ENCODE data around the gene NAA20.

DNA sequence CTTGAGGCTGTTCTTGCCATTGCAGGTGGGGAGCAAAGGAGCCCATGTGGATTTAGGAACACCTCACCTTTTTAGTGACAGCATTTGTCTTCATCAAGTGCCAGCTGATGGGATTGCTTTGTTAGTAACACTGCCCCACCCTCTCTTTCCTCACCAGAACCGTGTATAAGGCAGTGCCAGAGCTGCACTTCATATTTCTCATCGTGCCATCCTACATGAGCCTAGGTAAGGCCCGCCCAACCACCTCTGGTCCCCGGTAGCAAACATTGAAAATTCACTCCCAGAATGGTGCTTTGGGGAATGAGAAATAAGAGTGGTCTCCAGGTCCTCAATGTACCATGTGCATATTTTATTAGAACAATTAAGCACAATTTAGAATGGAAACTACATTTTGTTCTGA, 57.9 kb downstream of the NAA20 start:
- TF ChIP-seq, protein P1, sequence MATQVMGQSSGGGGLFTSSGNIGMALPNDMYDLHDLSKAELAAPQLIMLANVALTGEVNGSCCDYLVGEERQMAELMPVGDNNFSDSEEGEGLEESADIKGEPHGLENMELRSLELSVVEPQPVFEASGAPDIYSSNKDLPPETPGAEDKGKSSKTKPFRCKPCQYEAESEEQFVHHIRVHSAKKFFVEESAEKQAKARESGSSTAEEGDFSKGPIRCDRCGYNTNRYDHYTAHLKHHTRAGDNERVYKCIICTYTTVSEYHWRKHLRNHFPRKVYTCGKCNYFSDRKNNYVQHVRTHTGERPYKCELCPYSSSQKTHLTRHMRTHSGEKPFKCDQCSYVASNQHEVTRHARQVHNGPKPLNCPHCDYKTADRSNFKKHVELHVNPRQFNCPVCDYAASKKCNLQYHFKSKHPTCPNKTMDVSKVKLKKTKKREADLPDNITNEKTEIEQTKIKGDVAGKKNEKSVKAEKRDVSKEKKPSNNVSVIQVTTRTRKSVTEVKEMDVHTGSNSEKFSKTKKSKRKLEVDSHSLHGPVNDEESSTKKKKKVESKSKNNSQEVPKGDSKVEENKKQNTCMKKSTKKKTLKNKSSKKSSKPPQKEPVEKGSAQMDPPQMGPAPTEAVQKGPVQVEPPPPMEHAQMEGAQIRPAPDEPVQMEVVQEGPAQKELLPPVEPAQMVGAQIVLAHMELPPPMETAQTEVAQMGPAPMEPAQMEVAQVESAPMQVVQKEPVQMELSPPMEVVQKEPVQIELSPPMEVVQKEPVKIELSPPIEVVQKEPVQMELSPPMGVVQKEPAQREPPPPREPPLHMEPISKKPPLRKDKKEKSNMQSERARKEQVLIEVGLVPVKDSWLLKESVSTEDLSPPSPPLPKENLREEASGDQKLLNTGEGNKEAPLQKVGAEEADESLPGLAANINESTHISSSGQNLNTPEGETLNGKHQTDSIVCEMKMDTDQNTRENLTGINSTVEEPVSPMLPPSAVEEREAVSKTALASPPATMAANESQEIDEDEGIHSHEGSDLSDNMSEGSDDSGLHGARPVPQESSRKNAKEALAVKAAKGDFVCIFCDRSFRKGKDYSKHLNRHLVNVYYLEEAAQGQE (IDR thresholded peaks at IDR 0.05; ENCODE audit: insufficient read depth in 1 of 2, low read depth in 2 of 2, low read length in 1 of 2), result no peak
- TF ChIP-seq, protein P2, sequence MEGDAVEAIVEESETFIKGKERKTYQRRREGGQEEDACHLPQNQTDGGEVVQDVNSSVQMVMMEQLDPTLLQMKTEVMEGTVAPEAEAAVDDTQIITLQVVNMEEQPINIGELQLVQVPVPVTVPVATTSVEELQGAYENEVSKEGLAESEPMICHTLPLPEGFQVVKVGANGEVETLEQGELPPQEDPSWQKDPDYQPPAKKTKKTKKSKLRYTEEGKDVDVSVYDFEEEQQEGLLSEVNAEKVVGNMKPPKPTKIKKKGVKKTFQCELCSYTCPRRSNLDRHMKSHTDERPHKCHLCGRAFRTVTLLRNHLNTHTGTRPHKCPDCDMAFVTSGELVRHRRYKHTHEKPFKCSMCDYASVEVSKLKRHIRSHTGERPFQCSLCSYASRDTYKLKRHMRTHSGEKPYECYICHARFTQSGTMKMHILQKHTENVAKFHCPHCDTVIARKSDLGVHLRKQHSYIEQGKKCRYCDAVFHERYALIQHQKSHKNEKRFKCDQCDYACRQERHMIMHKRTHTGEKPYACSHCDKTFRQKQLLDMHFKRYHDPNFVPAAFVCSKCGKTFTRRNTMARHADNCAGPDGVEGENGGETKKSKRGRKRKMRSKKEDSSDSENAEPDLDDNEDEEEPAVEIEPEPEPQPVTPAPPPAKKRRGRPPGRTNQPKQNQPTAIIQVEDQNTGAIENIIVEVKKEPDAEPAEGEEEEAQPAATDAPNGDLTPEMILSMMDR (IDR thresholded peaks at IDR 0.05), result no peak
- no peak for TF ChIP-seq POLR2AphosphoS5 (IDR thresholded peaks at IDR 0.05; ENCODE audit: low read depth, low read length)
- TF ChIP-seq TCF7L2 (IDR thresholded peaks at IDR 0.05; ENCODE audit: low read depth, low read length), result no peak
- TF ChIP-seq SIN3A (IDR thresholded peaks at IDR 0.05; ENCODE audit: borderline replicate concordance, insufficient read depth, low read depth, low read length), result no peak
